GDM1 (cell line): ENCODE results near the gene SLC47A2.
"Not testable (repeated sequence)": the region's sequence is repeated elsewhere in the genome, so short reads cannot be mapped to it uniquely, and the experiment has no call there.

ENCODE experiments used
- DNase-seq: peaks from one replicate; lab custom pipeline; 2025; lab: John Stamatoyannopoulos, UW

The SLC47A2 gene

GRCh38 chr17:19708431-19709175 lies 7.8 kb downstream of the SLC47A2 start:
- DNase-seq, result no peak

- DNase-seq, result no peak
These were observed 8.6 kb downstream of the SLC47A2 start for GRCh38 chr17:19707728-19708221.

- DNase-seq, result no peak
These were observed 9.3 kb downstream of the SLC47A2 start for GRCh38 chr17:19706791-19707727.

- no peak for DNase-seq
These were observed 10.3 kb downstream of the SLC47A2 start for GRCh38 chr17:19705771-19706770.

- no peak for DNase-seq
These were observed 11.2 kb downstream of the SLC47A2 start for GRCh38 chr17:19705201-19705600.

- no peak for DNase-seq
These were observed 12.4 kb downstream of the SLC47A2 start for GRCh38 chr17:19703828-19704613.

- no peak for DNase-seq
These were observed 13.1 kb downstream of the SLC47A2 start for GRCh38 chr17:19703106-19703827.

GRCh38 chr17:19702217-19702641 lies 14.2 kb downstream of the SLC47A2 start:
- DNase-seq, result no peak

- no peak for DNase-seq
These were observed 29.8 kb downstream of the SLC47A2 start for GRCh38 chr17:19686400-19687090.

- not testable (repeated sequence) for DNase-seq
These were observed 31.3 kb downstream of the SLC47A2 start for GRCh38 chr17:19684909-19685580.

- DNase-seq, result no peak
These were observed 33.3 kb downstream of the SLC47A2 start for GRCh38 chr17:19683117-19683516.

- DNase-seq, result no peak
These were observed 37.6 kb downstream of the SLC47A2 start for GRCh38 chr17:19678581-19679453.

GRCh38 chr17:19677736-19678379 lies 38.5 kb downstream of the SLC47A2 start:
- DNase-seq, result no peak

- DNase-seq, result no peak
These were observed 39.5 kb downstream of the SLC47A2 start for GRCh38 chr17:19676896-19677295.

- no peak for DNase-seq
These were observed 42.8 kb downstream of the SLC47A2 start for GRCh38 chr17:19673623-19674022.

GRCh38 chr17:19672009-19672750 lies 44.2 kb downstream of the SLC47A2 start:
- no peak for DNase-seq

- no peak for DNase-seq
These were observed 45.0 kb downstream of the SLC47A2 start for GRCh38 chr17:19671433-19671832.
